Measurements from ENCODE around the gene SRSF8. TPM values are rescaled to one million over a fixed set of nuclear protein-coding genes. Genes with fewer than 3 reads are reported as not detected.

SRSF8 gene
- total RNA-seq, 1 experiment from 2014 or later: 31.0 TPM

DNA sequence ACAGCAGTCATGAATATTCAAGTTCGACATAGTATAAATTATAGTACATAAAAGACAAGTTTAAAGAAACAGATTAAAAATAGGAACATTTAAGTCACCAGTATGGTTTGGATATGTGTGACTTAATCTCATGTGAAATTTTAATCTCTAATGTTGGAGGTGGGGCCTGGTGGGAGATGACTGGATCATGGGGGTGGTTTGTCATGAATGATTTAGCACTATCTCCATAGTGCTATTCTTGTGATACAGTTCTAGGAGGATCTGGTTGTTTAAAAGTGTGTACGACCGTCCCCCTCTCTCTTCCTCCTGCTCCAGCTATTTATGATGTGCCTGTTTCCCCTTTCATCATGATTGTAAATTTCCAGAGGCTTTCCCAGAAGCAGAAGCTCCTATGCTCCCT lies 38.4 kb upstream of the SRSF8 start:
- H3K27me3 ChIP-seq (ENCODE audit: insufficient read depth, low read length): no peaks in the 10 kb centered on the region; the same call in 1 of the 2 replicates
- ChIA-PET CTCF (no interaction called here), POLR2A (no interaction called here), RAD21 (ENCODE audit: low non-redundant PET in 1 of 2, low total read pairs in 2 of 2, uncharacterized antibody in 2 of 2, unreplicated experiment in 2 of 2) (no interaction called here)
- no TSS peak for BruUV-seq (replicated peaks)
- no peak overlapping the region for H3K9ac ChIP-seq (ENCODE audit: low read length)
- no peaks in the 10 kb centered on the region for H3K9me2 ChIP-seq (ENCODE audit: insufficient read depth)
- no peaks in the 10 kb centered on the region for H3K9me3 ChIP-seq (ENCODE audit: control insufficient read depth in 1 of 2, insufficient read depth in 1 of 2, low read depth in 1 of 2, low read length in 2 of 2)
- H3K4me1 ChIP-seq (ENCODE audit: control insufficient read depth in 1 of 2, insufficient read depth in 2 of 2, low read length in 2 of 2): no peaks in the 10 kb centered on the region
- H3K4me3 ChIP-seq (replicated peaks in 1 of 2; ENCODE audit: low read depth in 1 of 2, low read length in 2 of 2): no peak overlapping the region
- no peaks in the 10 kb centered on the region for H3K79me2 ChIP-seq (ENCODE audit: insufficient read depth, low read length)
- no peak overlapping the region for H3K27ac ChIP-seq (ENCODE audit: low read depth, low read length)
- TF ChIP-seq ZNF274 (IDR thresholded peaks at IDR 0.05; ENCODE audit: low read depth, low read length) (no peak), ZFX (IDR thresholded peaks at IDR 0.05) (no peak), POLR2A (IDR thresholded peaks at IDR 0.05; ENCODE audit: borderline replicate concordance, extremely low read depth, insufficient read depth, insufficient read length) (no peak), YY1 (IDR thresholded peaks at IDR 0.05; ENCODE audit: extremely low read depth, insufficient replicate concordance, low read depth, low read length) (no peak), CBX3 (IDR thresholded peaks at IDR 0.05; ENCODE audit: low read depth) (no peak), POLR2AphosphoS5 (IDR thresholded peaks at IDR 0.05; ENCODE audit: low read depth, low read length) (no peak), SRF (IDR thresholded peaks at IDR 0.05; ENCODE audit: low read depth) (no peak), EZH2 (IDR thresholded peaks at IDR 0.05) (no peak), JUND (IDR thresholded peaks at IDR 0.05) (no peak), EZH2phosphoT487 (IDR thresholded peaks at IDR 0.05; ENCODE audit: borderline replicate concordance) (no peak), SIN3A (IDR thresholded peaks at IDR 0.05; ENCODE audit: low read depth) (no peak), EGR1 (IDR thresholded peaks at IDR 0.05; ENCODE audit: low read depth) (no peak), CEBPB (IDR thresholded peaks at IDR 0.05; ENCODE audit: low read depth) (no peak), RAD21 (IDR thresholded peaks at IDR 0.05; ENCODE audit: low read depth) (no peak), ELF1 (IDR thresholded peaks at IDR 0.05; ENCODE audit: borderline replicate concordance, low read depth) (no peak), SP1 (IDR thresholded peaks at IDR 0.05; ENCODE audit: low read depth) (no peak)
- TF ChIP-seq, protein P1, sequence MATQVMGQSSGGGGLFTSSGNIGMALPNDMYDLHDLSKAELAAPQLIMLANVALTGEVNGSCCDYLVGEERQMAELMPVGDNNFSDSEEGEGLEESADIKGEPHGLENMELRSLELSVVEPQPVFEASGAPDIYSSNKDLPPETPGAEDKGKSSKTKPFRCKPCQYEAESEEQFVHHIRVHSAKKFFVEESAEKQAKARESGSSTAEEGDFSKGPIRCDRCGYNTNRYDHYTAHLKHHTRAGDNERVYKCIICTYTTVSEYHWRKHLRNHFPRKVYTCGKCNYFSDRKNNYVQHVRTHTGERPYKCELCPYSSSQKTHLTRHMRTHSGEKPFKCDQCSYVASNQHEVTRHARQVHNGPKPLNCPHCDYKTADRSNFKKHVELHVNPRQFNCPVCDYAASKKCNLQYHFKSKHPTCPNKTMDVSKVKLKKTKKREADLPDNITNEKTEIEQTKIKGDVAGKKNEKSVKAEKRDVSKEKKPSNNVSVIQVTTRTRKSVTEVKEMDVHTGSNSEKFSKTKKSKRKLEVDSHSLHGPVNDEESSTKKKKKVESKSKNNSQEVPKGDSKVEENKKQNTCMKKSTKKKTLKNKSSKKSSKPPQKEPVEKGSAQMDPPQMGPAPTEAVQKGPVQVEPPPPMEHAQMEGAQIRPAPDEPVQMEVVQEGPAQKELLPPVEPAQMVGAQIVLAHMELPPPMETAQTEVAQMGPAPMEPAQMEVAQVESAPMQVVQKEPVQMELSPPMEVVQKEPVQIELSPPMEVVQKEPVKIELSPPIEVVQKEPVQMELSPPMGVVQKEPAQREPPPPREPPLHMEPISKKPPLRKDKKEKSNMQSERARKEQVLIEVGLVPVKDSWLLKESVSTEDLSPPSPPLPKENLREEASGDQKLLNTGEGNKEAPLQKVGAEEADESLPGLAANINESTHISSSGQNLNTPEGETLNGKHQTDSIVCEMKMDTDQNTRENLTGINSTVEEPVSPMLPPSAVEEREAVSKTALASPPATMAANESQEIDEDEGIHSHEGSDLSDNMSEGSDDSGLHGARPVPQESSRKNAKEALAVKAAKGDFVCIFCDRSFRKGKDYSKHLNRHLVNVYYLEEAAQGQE (IDR thresholded peaks at IDR 0.05; ENCODE audit: low read depth): no peak
- TF ChIP-seq, protein P2, sequence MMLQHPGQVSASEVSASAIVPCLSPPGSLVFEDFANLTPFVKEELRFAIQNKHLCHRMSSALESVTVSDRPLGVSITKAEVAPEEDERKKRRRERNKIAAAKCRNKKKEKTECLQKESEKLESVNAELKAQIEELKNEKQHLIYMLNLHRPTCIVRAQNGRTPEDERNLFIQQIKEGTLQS (IDR thresholded peaks at IDR 0.05): no peak
- ATAC-seq (no peak), DNase-seq (ENCODE audit: low read depth, low spot score) (no peak)
- H3K4me2 ChIP-seq (ENCODE audit: low read length): no peak overlapping the region
- no peak overlapping the region for H2AFZ ChIP-seq (ENCODE audit: low read depth, low read length, poor library complexity, severe bottlenecking)
- no peaks in the 10 kb centered on the region for H4K20me1 ChIP-seq (ENCODE audit: insufficient read depth)
- intact Hi-C loops (cut with micrococcal nuclease): no loop called here
- H3K36me3 ChIP-seq (ENCODE audit: control insufficient read depth in 1 of 2, insufficient read depth in 2 of 2, low read length in 2 of 2): no peaks in the 10 kb centered on the region
